K562 (cell line): ENCODE data around the gene KDM4C. TPM values are rescaled to one million over a fixed set of nuclear protein-coding genes. Genes with fewer than 3 reads are reported as not detected.

Experiments used
- ATAC-seq: fragments of 200-7000 bp; cut with Tn5 transposase; 3 replicates; pipeline ENCODE4 v1.9.1; 2020; ENCODE audit warnings: moderate library complexity
- BruUV-seq: library from RNA; stranded (reverse); fragments of 400-500 nt; replicated peaks from 2 replicates; lab custom pipeline; 2021; lab: Mats Ljungman, UMichigan
- CTCF ChIA-PET: fragments of 300-600 bp; formaldehyde crosslinking; extraction: SDS; loops from one replicate; lab custom pipeline; 2021; ENCODE audit warnings: low intra/inter-chr PET ratio; lab: Yijun Ruan, JAX
- POLR2A ChIA-PET: fragments of 300-600, 350-650 bp; sonication (Branson Sonifier 250); formaldehyde crosslinking; extraction: SDS; loops from one replicate; lab custom pipeline; 2021; ENCODE audit warnings: antibody characterized with exemption, inconsistent platforms; lab: Yijun Ruan, JAX
- DNase-seq, 4 experiments: peaks; one replicate each; pipeline versions ENCODE4 v3.0.0 to v3.0.0-alpha.2; 2011 to 2018; ENCODE audit warnings: low spot score in 3 of 4, mixed read lengths in 3 of 4; ENCODE audit errors: extremely low read depth in 1 of 4
- FAIRE-seq: peaks from 2 replicates; lab custom pipeline; 2011; peaks lifted over from hg19 to GRCh38; lab: Jason Lieb, UNC
- H2AFZ ChIP-seq: 2 replicates; pipeline ENCODE4 v1.6.0; 2011; ENCODE audit warnings: low read depth, low read length, control low read depth, inconsistent platforms
- H3K27ac ChIP-seq: fragments of 200-600 bp; 3 replicates; pipeline ENCODE4 v1.8.0; 2011; ENCODE audit warnings: low read depth, mild to moderate bottlenecking, control low read depth, inconsistent platforms, low read length, moderate library complexity, mixed read lengths; ENCODE audit errors: extremely low read depth
- H3K27me3 ChIP-seq, 2 experiments: fragments of 300-600 bp in 1 of 2; 2 replicates in 1 of 2; 3 replicates in 1 of 2; pipeline versions ENCODE4 v1.6.0 to v1.8.0; 2011; ENCODE audit warnings: inconsistent platforms in 2 of 2, low read length in 2 of 2, mild to moderate bottlenecking in 1 of 2, mixed read lengths in 1 of 2, moderate library complexity in 1 of 2; ENCODE audit not compliant: control insufficient read depth in 2 of 2, insufficient read depth in 2 of 2
- H3K36me3 ChIP-seq: fragments of 300-600 bp; 3 replicates; pipeline ENCODE4 v1.8.0; 2011; ENCODE audit warnings: mild to moderate bottlenecking, low read length, inconsistent platforms; ENCODE audit not compliant: control insufficient read depth, insufficient read depth
- H3K4me1 ChIP-seq, 2 experiments: fragments of 200-600 bp in 1 of 2; replicated peaks in 1 of 2; 2 replicates in 1 of 2; 3 replicates in 1 of 2; pipeline versions ENCODE4 v1.5.1 to v1.8.0; 2011; ENCODE audit warnings: inconsistent platforms in 2 of 2, low read length in 2 of 2, mild to moderate bottlenecking in 1 of 2, mixed read lengths in 1 of 2, moderate library complexity in 1 of 2; ENCODE audit not compliant: control insufficient read depth in 2 of 2, insufficient read depth in 2 of 2
- H3K4me2 ChIP-seq: 2 replicates; pipeline ENCODE4 v1.6.1; 2011; ENCODE audit warnings: low read length, control low read depth, inconsistent platforms, mixed read lengths; ENCODE audit not compliant: insufficient read depth
- H3K4me3 ChIP-seq: fragments of 200-600 bp; sonication (generic), shearing (Covaris generic); 2 replicates; pipeline ENCODE4 v1.5.1; 2016; ENCODE audit warnings: control low read depth, inconsistent platforms
- H3K79me2 ChIP-seq: fragments of 200-600 bp; 3 replicates; pipeline ENCODE4 v1.8.0; 2011; ENCODE audit warnings: low read length, inconsistent platforms; ENCODE audit not compliant: control insufficient read depth, insufficient read depth
- H3K9ac ChIP-seq, 2 experiments: 2 replicates each; pipeline versions ENCODE4 v1.6.0 to v1.6.1; 2011; ENCODE audit warnings: low read depth in 2 of 2, low read length in 2 of 2, control low read depth in 1 of 2, inconsistent platforms in 1 of 2, mild to moderate bottlenecking in 1 of 2, mixed read lengths in 1 of 2; ENCODE audit not compliant: insufficient read depth in 1 of 2
- H3K9me1 ChIP-seq: one replicate; pipeline ENCODE4 v1.6.0; 2011; ENCODE audit warnings: inconsistent platforms, mild to moderate bottlenecking, low read length, moderate library complexity; ENCODE audit not compliant: control insufficient read depth, insufficient read depth
- H3K9me3 ChIP-seq: replicated peaks from 2 replicates; pipeline ENCODE4 v1.5.1; 2011; ENCODE audit warnings: low read depth, low read length, inconsistent platforms; ENCODE audit not compliant: control insufficient read depth, insufficient read depth
- H4K20me1 ChIP-seq: replicated peaks from 2 replicates; pipeline ENCODE4 v1.6.1; 2011; ENCODE audit warnings: low read length, inconsistent platforms, mixed read lengths; ENCODE audit not compliant: control insufficient read depth, insufficient read depth
- COPS2 ChIP-seq: fragments of 450-650 bp; conservative IDR thresholded peaks from 2 replicates; pipeline ENCODE4 v1.6.1; 2016; ENCODE audit warnings: mild to moderate bottlenecking, moderate library complexity
- FOS ChIP-seq: IDR thresholded peaks from 3 replicates; pipeline ENCODE4 v1.6.1; 2011; ENCODE audit not compliant: insufficient read length; ENCODE audit errors: extremely low read depth
- FOXO4 ChIP-seq: fragments of 450-650 bp; formaldehyde crosslinking; IDR thresholded peaks from 2 replicates; pipeline ENCODE4 v1.4.0; 2020; ENCODE audit warnings: mild to moderate bottlenecking, moderate library complexity
- SMARCC2 ChIP-seq: fragments of 450-650 bp; IDR thresholded peaks from 2 replicates; pipeline ENCODE4 v1.6.1; 2017; ENCODE audit warnings: antibody characterized with exemption, moderate library complexity, mild to moderate bottlenecking, low read depth
- TBL1XR1 ChIP-seq, 2 experiments: IDR thresholded peaks; 2 replicates each; pipeline ENCODE4 v1.6.1; 2012; ENCODE audit warnings: improper control_type of control experiment in 2 of 2, low read length in 2 of 2, mild to moderate bottlenecking in 1 of 2
- ZNF175 ChIP-seq: fragments of 200-800 bp; sonication (Bioruptor generic); IDR thresholded peaks from 2 replicates; pipeline ENCODE4 v1.6.1; 2016; ENCODE audit warnings: low read depth, mild to moderate bottlenecking, missing genetic modification characterization, missing compliant biosample characterization
- ZNF311 ChIP-seq: fragments of 250-450 bp; sonication (Bioruptor Pico); IDR thresholded peaks from 2 replicates; pipeline ENCODE4 v1.4.0; 2020; ENCODE audit warnings: mild to moderate bottlenecking, moderate library complexity
- WGBS: fragments of 100-300 bp; shearing (Covaris generic); methylation state at CpG from one replicate; pipeline ENCODE4 v1.1.6; 2016; ENCODE audit warnings: low coverage, mixed read lengths; ENCODE audit not compliant: insufficient coverage; ENCODE audit errors: missing lambda C conversion rate; 5-methylcytosine and 5-hydroxymethylcytosine counted together
- in situ Hi-C: fragments of 300-500 bp; cut with MboI; formaldehyde crosslinking; loops from 4 replicates; pipeline ENCODE4 v1.15.0; 2018; ENCODE audit warnings: inconsistent platforms, mixed read lengths
- intact Hi-C: fragments of 100-400 bp; cut with micrococcal nuclease; formaldehyde crosslinking; loops from 2 replicates; pipeline ENCODE4 v1.14.2; 2022
- polyA plus RNA-seq, 8 experiments: library from polyadenylated mRNA; depleted of rRNA in 4 of 8; stranded (reverse) in 5 of 8; unstranded in 3 of 8; fragments of >200 nt; fragmentation: Nextera tagmentation in 2 of 8; fragmentation: Illumina TruSeq in 1 of 8; extraction: Ambion mirVana in 2 of 8; extraction: Trizol in 1 of 8; gene quantifications; 2 replicates each; pipeline versions ENCODE4 v1.2.1 to v1.2.3, GENCODE V29; 2011 to 2014; ENCODE audit warnings: inconsistent platforms in 1 of 8, missing spikeins in 1 of 8
- total RNA-seq, 7 experiments: library from RNA; depleted of rRNA in 6 of 7; stranded (reverse); fragments of >200 nt in 6 of 7; fragmentation: Illumina TruSeq in 2 of 7; extraction: Trizol in 2 of 7; gene quantifications; 2 replicates each; pipeline versions ENCODE4 v1.2.1 to v1.2.3, GENCODE V29; 2011 to 2021; ENCODE audit warnings: low replicate concordance in 1 of 7

The KDM4C gene
- total and polyA plus RNA-seq, 9 of the 15 experiments (the other 6 are each of a cell fraction or from before 2014, with no cell fraction given) = 5.4 to 17.0 (median 12.6) TPM

- Histone ChIP-seq H3K79me2 (no peaks in the 10 kb centered on the region), H3K9ac (no peak overlapping the region), H3K27ac (no peak overlapping the region), H3K9me3 (no peaks in the 10 kb centered on the region), H2AFZ (no peak overlapping the region), H3K9me1 (no peaks in the 10 kb centered on the region), H3K4me1 (no peaks in the 10 kb centered on the region), H3K4me3 (no peak overlapping the region), H3K4me2 (no peak overlapping the region), H3K36me3 (no peaks in the 10 kb centered on the region), H3K27me3 (no peaks in the 10 kb centered on the region), H4K20me1 (no peaks in the 10 kb centered on the region)
- POLR2A ChIA-PET = no interaction called here
- 45% methylated on average over 2 of the region's 2 CpGs for WGBS
- BruUV-seq = no TSS peak
- in situ Hi-C loops = no loop called here
- DNase-seq (no peak), ATAC-seq (no peak), FAIRE-seq (no peak)
- intact Hi-C loops = no loop called here
- CTCF ChIA-PET = no interaction called here
- no peak for TF ChIP-seq ZNF175 (CRISPR knock-in tag)
- no peak for TF ChIP-seq COPS2
- TF ChIP-seq TBL1XR1 (IDR thresholded peaks at IDR 0.05; ENCODE audit: low read length in 2 of 2) = no peak
- TF ChIP-seq FOXO4 (CRISPR knock-in tag) = no peak
- no peak for TF ChIP-seq ZNF311
- no peak for TF ChIP-seq SMARCC2
- no peak for TF ChIP-seq FOS
Measured at GRCh38 chr9:7140401-7140800, 382.6 kb downstream of the KDM4C start.
